Mucosa of stomach (tissue), 1 donor: Measurements from ENCODE around the gene GSTM4.

Experiments used
- H3K27me3 ChIP-seq: one replicate; pipeline ENCODE4 v1.7.0; 2013; ENCODE audit warnings: mild to moderate bottlenecking, low read length; ENCODE audit not compliant: control insufficient read depth, insufficient read depth
- H3K36me3 ChIP-seq: one replicate; pipeline ENCODE4 v1.7.0; 2013; ENCODE audit warnings: low read length; ENCODE audit not compliant: control insufficient read depth, insufficient read depth
- H3K4me1 ChIP-seq: one replicate; pipeline ENCODE4 v1.7.0; 2013; ENCODE audit warnings: mild to moderate bottlenecking, low read length; ENCODE audit not compliant: control insufficient read depth, insufficient read depth
- H3K4me3 ChIP-seq: one replicate; pipeline ENCODE4 v1.7.0; 2013; ENCODE audit warnings: low read length
- H3K9ac ChIP-seq: one replicate; pipeline ENCODE4 v1.7.0; 2013; ENCODE audit warnings: mild to moderate bottlenecking, low read length, moderate library complexity
- H3K9me3 ChIP-seq: one replicate; pipeline ENCODE4 v1.7.0; 2013; ENCODE audit warnings: mild to moderate bottlenecking, low read length, moderate library complexity; ENCODE audit not compliant: control insufficient read depth
- donor health status: Pancreatic carcinoma.

GSTM4 gene

DNA sequence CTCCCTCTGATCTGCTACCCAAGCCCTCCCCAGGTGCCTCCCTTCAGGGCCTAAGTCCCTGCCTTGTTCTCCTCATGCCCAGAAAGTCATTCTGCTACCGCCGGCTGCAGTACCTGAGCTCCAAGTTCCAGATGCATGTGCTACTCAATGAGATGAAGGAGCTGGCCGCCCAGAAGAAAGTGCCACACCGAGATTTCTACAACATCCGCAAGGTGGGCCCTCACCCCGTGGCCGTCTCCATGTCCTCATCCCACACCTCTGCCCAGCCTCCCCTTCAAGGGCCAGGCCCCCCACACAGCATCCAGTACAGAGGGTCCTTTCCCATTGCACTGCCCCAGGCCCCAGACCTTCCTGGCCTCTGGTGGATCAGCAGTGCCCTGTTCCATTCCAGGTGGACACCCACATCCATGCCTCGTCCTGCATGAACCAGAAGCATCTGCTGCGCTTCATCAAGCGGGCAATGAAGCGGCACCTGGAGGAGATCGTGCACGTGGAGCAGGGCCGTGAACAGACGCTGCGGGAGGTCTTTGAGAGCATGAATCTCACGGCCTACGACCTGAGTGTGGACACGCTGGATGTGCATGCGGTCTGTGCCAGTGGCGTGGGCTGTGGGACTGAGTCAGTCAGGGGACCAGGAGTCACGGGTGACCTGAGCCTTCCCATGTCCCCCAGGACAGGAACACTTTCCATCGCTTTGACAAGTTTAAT is 28.1 kb upstream of the GSTM4 start:
- Histone ChIP-seq H3K9me3 (no peaks in the 10 kb centered on the region), H3K36me3 (peaks cover 27% of the 10 kb centered on the region), H3K27me3 (no peaks in the 10 kb centered on the region), H3K9ac (no peak overlapping the region), H3K4me1 (peaks cover 18% of the 10 kb centered on the region), H3K4me3 (no peak overlapping the region)

DNA sequence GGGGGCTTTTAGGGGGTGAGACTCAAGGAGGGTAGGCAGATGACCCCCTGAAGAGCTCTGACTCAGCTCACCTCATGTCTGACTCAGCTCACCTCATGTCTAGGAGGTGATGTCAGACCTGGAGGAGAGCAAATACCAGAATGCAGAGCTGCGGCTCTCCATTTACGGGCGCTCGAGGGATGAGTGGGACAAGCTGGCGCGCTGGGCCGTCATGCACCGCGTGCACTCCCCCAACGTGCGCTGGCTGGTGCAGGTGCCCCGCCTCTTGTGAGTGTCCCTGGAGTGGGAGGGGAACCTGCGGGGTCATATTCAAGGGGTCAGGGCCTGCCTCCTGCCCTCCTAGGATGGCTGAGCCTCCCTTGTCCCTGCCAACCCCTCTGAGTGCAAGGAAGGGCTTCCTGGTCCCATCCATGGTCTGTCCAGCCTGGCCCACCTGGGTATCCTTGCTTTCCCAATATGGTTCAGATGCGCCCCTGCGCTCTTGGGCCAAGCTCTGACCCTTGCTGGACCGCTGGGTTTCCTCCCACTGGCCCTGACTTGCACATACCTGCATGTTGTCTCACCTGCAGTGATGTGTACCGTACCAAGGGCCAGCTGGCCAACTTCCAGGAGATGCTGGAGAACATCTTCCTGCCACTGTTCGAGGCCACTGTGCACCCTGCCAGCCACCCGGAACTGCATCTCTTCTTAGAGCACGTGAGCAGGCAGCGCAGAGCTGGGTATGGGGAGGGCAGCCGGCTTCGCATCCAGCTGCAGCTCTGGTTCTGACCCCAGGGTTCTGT is 27.2 kb upstream of the GSTM4 start:
- Histone ChIP-seq H3K9ac (no peak overlapping the region), H3K27me3 (no peaks in the 10 kb centered on the region), H3K36me3 (peaks cover 27% of the 10 kb centered on the region), H3K4me1 (peaks cover 12% of the 10 kb centered on the region), H3K4me3 (no peak overlapping the region), H3K9me3 (no peaks in the 10 kb centered on the region)

DNA sequence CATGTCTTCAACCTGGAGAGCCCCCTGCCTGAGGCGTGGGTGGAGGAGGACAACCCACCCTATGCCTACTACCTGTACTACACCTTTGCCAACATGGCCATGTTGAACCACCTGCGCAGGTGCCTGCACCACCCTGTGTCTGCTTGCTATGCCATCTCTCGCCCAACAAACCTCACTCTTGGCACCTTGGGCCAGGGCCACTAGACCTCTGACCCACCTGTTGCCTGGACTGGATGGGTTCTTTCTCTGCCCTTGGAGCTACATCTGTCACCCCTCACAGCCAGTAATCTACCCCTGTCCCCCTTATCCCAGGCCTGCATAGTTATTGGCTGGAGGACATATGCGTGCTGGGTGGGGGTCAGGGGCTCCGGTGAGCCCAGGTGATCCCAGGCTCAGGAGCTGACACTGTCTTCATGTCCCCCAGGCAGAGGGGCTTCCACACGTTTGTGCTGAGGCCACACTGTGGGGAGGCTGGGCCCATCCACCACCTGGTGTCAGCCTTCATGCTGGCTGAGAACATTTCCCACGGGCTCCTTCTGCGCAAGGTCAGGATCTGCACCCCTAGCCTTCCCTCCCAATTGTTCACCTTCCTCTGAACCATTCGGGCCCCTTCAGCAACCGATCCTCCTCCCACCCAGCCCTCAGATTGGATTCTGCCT is 26.4 kb upstream of the GSTM4 start:
- H3K27me3 ChIP-seq, result no peaks in the 10 kb centered on the region
- H3K4me3 ChIP-seq, result no peak overlapping the region
- H3K9ac ChIP-seq, result no peak overlapping the region
- H3K9me3 ChIP-seq, result no peaks in the 10 kb centered on the region
- peaks cover 5% of the 10 kb centered on the region for H3K4me1 ChIP-seq
- H3K36me3 ChIP-seq, result peaks cover 27% of the 10 kb centered on the region

DNA sequence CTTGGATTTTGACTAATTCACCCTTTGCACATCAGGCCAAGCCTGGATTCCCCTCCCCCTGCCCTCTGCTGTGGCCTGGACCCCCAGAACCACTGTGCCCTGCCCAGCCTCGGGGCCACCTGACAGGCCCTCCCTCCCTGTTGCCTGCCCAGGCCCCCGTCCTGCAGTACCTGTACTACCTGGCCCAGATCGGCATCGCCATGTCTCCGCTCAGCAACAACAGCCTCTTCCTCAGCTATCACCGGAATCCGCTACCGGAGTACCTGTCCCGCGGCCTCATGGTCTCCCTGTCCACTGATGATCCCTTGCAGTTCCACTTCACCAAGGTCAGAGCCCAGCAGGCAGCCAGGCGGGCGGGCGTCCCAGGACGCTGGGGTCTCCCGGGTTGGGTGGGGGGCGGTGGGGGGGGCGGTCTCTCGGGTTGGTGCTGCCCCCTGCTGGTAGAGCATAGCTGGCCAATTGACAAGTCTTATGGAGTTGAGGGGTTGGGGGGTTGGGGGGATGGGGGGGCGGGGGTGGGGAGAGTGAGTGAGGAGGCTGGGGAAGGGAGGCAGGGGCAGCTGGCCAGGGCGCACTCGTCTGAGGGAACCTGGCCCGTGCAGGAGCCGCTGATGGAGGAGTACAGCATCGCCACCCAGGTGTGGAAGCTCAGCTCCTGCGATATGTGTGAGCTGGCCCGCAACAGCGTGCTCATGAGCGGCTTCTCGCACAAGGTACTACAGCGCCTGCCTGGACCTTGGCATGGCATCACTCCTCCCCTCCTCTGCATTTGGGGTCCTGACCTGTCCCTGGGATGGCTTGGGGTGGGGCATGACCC is 25.6 kb upstream of the GSTM4 start:
- Histone ChIP-seq H3K9me3 (no peaks in the 10 kb centered on the region), H3K4me3 (no peak overlapping the region), H3K27me3 (no peaks in the 10 kb centered on the region), H3K4me1 (peaks cover 5% of the 10 kb centered on the region), H3K36me3 (peaks cover 27% of the 10 kb centered on the region), H3K9ac (no peak overlapping the region)

DNA sequence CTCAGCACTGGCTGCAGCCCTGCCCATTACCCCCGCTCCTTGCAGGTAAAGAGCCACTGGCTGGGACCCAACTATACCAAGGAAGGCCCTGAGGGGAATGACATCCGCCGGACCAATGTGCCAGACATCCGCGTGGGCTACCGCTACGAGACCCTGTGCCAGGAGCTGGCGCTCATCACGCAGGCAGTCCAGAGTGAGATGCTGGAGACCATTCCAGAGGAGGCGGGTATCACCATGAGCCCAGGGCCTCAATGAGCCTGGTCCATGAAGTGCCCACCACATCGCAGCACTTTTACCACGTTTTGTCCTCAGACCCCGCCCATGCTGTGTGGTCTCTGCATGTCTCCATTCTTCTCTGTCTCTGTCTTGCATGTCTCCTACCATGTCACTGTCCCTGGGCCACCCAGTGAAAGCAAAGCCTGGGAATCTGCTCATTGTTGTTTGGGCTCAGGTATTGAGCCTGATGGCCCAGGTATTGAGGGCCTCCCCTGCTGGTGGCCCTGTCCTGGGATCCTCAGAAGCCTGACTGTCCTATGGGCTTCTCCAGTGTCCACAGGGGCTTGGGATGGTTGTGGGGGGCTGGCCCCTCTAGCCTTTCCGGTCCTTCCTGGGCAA is 24.9 kb upstream of the GSTM4 start:
- Histone ChIP-seq H3K4me3 (no peak overlapping the region), H3K4me1 (peaks cover 9% of the 10 kb centered on the region), H3K9ac (no peak overlapping the region), H3K9me3 (no peaks in the 10 kb centered on the region), H3K27me3 (no peaks in the 10 kb centered on the region), H3K36me3 (peaks cover 27% of the 10 kb centered on the region)

DNA sequence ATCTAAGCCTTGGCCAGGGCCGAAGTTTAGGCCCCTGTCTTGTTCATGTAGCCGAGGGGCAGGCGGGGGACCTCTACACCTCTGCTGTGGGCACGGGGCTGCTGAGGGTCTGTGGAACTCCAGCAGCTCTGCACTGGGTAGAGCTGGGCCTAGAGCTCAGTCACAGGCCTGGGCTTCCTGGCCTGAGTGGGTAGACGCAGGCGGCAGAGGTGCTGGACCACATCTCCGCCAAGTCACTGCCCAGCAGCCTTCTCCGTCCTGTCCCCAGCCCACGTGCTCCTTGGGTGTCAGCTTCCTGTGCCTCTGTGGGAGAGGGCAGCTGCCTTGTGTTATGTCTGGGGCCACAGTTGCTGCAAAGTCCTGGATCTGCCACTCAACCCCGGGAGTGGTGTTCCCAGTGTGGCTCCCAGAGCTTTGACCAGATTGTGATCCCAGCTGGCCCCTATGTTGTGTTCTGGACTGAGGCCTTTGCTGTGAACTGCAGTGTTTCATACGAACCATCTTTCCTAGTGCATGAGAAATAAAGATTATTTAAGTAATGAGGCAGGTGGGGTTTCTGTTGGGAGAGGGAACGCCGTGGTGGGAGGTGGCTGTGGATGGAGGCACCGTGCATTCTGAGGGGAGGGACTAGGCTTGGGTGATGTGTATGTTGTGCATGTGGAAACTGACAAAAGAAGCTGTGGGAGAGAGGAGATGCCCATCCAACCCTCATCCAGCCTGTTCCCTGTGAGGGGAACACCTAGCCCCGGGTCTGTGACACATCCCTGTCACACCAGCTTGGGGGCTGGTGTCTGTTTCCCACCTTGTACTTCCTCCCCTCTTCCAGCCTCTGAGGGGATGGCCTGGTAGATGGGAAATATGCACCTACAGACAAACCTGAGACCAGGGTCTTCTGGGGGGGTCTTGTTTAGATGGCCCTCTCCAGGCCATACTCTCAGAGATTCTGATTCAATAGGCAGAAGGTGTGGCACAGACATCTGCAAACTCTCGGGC is 24.1 kb upstream of the GSTM4 start:
- Histone ChIP-seq H3K4me3 (no peak overlapping the region), H3K9ac (no peak overlapping the region), H3K9me3 (no peaks in the 10 kb centered on the region), H3K4me1 (peaks cover 18% of the 10 kb centered on the region), H3K36me3 (peaks cover 27% of the 10 kb centered on the region), H3K27me3 (no peaks in the 10 kb centered on the region)

DNA sequence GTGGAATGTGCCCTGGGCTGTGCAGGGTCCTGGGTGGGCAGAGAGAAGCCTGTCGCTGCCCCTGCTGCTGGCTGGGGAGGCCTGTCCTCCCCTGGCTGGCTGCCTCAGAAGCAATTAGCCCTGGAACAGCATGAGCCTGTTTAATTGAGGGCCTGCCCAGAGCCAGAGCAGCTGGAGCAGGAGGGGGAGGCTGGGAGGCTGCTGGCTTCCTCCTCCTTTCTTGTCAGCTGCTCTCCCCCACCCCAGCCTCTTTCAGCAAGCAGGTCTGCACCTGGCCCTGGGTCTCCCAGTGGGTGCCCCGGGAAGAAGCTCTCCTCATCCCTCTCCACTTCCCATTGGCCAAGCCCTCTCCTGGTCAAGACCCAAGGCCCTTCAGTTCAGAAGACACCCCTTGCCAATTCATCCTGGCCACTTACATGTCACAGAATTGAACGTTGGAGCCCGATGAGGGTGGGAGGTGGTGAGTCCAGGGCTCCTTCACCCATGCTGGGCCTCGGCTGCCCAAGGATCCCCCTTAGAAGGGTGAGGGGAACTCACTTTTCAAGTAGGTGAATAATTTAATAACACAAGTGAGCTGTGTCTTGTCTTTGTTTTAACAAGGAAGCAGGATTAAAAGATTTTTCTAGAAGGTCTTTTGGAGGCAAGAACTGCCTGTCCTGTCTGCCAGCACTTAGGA is 23.1 kb upstream of the GSTM4 start:
- H3K4me1 ChIP-seq, result peaks cover 20% of the 10 kb centered on the region
- no peak overlapping the region for H3K4me3 ChIP-seq
- H3K9ac ChIP-seq, result no peak overlapping the region
- no peaks in the 10 kb centered on the region for H3K9me3 ChIP-seq
- no peaks in the 10 kb centered on the region for H3K27me3 ChIP-seq
- peaks cover 27% of the 10 kb centered on the region for H3K36me3 ChIP-seq

DNA sequence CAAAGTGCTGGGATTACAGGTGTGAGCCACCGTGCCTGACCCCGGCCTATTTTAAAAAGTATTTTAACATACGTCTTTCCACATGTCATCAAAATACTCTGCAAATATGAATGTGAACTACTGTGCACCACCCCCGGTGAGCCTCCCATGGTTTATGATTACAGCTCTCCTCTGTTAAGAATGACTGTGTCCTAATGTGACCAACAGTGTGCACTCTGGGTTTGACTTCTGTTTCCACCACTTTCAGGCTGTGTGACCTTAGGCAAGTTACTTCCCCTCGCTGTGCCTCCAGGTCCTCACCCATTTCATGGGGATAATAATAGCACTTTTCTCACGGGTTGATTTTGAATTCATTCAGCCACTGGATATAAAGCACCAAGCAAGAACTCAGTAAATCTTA is 21.6 kb upstream of the GSTM4 start:
- Histone ChIP-seq H3K36me3 (peaks cover 16% of the 10 kb centered on the region), H3K9me3 (no peaks in the 10 kb centered on the region), H3K27me3 (no peaks in the 10 kb centered on the region), H3K4me1 (peaks cover 26% of the 10 kb centered on the region), H3K9ac (no peak overlapping the region), H3K4me3 (no peak overlapping the region)

DNA sequence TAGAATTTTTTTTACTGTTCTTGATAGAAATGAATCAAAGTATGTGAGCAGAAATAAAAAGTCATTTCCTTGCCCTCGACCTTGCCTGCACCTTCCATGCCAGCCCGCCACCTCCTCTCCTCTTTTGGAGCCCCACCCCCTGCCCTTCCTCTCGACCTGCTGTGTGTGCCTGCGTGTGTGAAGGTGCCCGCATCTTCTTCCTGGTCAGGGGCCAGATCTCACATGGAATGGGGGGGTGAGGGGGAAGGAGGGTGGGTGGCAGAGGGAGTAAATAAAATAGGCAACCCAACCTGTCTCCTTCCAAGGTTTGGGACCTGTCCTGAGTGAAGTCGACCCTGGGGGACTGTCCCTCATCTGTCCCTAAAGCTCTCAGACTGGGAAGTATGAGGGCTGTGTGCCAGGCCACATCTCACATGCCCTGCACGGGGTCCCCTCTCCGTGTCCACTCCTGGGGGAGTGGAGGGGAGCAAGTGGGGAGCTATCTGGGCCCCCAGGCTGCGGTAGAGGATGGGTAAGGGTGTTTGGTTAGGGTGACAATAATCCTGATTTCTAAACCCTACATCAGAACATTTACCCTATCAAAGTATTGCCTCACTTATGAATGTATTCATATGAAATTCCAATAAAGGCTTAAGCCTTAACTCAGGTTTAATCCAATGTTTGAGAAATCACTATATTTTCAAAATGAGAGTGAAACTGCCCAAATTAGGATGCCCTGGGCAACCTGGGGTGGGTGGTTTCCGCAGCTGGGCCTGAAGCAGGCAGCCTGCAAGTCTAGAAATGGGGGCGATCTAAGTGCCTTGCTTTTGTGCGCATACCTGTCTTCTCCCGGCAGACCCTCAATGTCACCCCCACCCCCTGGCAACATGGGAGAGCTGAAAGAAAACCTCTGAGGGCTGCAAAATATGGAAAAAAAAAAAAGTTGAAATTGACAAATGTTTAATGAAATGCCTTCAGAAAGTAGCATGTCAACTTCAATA is 20.8 kb upstream of the GSTM4 start:
- Histone ChIP-seq H3K4me1 (peaks cover 33% of the 10 kb centered on the region), H3K27me3 (no peaks in the 10 kb centered on the region), H3K36me3 (peaks cover 8% of the 10 kb centered on the region), H3K9ac (no peak overlapping the region), H3K9me3 (no peaks in the 10 kb centered on the region), H3K4me3 (no peak overlapping the region)

DNA sequence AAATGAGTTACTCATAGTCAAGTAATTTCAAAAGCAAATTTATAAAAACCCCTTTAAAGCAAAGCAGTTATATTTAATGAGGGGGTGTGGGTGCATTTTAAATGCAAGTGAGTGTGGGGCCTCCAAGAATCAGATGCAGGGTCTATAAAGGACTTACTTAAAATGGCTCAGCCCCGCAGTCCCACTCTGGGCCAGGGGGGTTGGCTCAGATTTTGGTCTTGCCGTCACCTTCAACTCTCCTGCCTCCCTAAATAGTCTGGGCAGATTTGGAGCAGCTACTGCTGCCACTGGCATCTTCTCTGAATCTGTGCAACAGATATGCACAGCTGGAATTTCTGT is 20.1 kb upstream of the GSTM4 start:
- Histone ChIP-seq H3K36me3 (peaks cover 4% of the 10 kb centered on the region), H3K27me3 (no peaks in the 10 kb centered on the region), H3K9ac (no peak overlapping the region), H3K9me3 (no peaks in the 10 kb centered on the region), H3K4me3 (no peak overlapping the region), H3K4me1 (peaks cover 37% of the 10 kb centered on the region)
